T47D (cell line): ENCODE results near the gene IKZF1.

Experiments
- DNase-seq, 2 experiments: peaks; one replicate each; pipeline versions ENCODE4 v3.0.0 to v3.0.0-alpha.2; 2011 to 2012; ENCODE audit warnings: low read depth in 1 of 2, low spot score in 1 of 2
- JUND ChIP-seq: IDR thresholded peaks from 2 replicates; pipeline ENCODE4 v1.6.1; 2012; ENCODE audit warnings: low read depth
- in situ Hi-C: cut with HindIII; loops from 2 replicates; pipeline ENCODE4 v1.10.0; 2016; ENCODE audit warnings: low sequenced_read_pairs, low pct_unique_long_range_greater_than_20kb

The IKZF1 gene

GRCh38 chr7:50370884-50371283, 66.4 kb downstream of the IKZF1 start:
- no peak for TF ChIP-seq JUND
- no peak for DNase-seq
- in situ Hi-C loops, result no loop called here

DNA sequence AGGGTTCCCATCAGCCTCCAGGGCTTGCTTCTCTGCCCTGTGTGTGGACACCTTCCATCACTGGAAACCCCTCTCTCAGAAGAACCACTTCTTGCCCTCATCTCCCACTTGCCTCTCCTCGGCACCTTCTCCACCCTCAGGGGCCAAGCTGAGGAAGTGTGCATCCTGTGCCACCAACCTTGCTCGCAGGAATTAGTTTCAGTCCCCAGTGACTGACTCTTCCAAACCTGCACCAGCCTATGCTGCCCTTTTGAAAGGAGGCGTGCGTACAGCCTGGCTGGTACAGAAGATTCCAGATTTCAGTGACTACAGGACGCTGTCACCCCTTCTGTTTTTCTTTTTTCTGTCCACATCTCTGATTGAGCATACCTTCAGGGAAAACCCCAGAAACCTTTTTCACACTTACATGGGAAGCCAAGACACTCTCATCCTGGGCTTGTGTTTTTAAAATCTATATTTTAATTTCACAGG, 67.1 kb downstream of the IKZF1 start:
- TF ChIP-seq JUND, result no peak
- DNase-seq, result no peak
- in situ Hi-C loops, result no loop called here

DNA sequence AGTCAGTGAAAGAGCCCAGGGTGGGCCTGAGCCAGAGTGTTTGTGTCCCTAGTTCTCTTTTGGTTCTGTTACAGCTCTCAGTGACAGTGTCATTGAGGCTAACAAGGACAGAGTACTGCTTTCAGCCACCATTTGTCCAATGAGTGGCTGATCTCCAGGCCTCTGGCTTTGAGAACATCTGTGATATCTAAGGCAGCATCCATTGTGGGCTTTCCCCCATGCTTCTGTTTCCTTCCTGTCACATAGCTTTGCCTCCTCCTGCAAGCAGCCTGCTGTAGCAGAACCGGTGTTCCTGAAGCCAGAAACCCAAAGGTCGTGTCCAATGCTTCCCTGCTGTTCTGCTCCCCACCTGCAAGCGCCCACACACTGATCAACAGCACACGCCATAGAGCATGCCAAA, 68.4 kb downstream of the IKZF1 start:
- in situ Hi-C loops, result no loop called here
- no peak for DNase-seq
- no peak for TF ChIP-seq JUND

- no peak for TF ChIP-seq JUND
- in situ Hi-C loops, result no loop called here
These were observed 71.7 kb downstream of the IKZF1 start for GRCh38 chr7:50376056-50376820.

GRCh38 chr7:50377356-50377755, 72.8 kb downstream of the IKZF1 start:
- in situ Hi-C loops, result no loop called here
- no peak for DNase-seq
- TF ChIP-seq JUND, result no peak

More at GRCh38 chr7:50376056-50376820, 71.7 kb downstream of the IKZF1 start:
- no peak for DNase-seq

DNA sequence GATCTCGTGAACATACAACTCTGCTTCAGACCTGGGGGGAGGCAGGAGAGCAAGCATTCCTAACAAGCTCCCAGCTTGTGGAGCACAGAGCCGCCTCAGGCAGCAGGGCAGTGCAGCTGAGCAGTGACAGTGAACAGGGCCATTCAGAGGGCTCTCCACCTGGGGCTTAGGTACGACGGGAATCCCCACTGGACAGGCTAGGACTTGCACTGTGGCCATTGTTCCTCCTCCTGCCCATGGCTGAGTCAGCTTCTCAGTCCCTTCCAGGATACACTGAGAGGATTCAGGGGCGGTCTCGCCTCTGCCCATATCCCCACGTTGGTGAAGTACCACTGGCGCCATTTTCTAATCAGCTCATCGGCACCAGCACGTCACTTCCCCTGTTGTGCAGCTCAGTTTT, 74.6 kb downstream of the IKZF1 start:
- DNase-seq, result peak; percentile 39 to 67
- in situ Hi-C loops, result no loop called here
- no peak for TF ChIP-seq JUND

GRCh38 chr7:50379539-50379938, 75.0 kb downstream of the IKZF1 start:
- TF ChIP-seq JUND, result no peak
- no peak for DNase-seq
- in situ Hi-C loops, result no loop called here

DNA sequence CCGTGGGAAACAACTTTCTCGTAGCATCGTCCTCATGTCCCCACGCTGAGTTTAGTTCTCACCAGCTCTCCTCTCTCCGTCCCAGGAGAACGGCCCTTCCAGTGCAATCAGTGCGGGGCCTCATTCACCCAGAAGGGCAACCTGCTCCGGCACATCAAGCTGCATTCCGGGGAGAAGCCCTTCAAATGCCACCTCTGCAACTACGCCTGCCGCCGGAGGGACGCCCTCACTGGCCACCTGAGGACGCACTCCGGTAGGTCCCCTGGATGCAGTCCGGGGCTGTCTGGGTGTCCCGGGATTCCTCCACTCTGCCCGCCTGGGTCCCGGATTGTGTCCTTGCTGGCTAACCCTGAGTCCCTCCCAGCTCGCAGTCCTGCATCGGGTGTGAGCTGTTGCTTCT, 77.9 kb downstream of the IKZF1 start:
- no peak for DNase-seq
- in situ Hi-C loops, result no loop called here
- TF ChIP-seq JUND, result no peak

GRCh38 chr7:50387351-50387750, 82.8 kb downstream of the IKZF1 start:
- DNase-seq, result no peak
- TF ChIP-seq JUND, result no peak
- in situ Hi-C loops, result no loop called here

DNA sequence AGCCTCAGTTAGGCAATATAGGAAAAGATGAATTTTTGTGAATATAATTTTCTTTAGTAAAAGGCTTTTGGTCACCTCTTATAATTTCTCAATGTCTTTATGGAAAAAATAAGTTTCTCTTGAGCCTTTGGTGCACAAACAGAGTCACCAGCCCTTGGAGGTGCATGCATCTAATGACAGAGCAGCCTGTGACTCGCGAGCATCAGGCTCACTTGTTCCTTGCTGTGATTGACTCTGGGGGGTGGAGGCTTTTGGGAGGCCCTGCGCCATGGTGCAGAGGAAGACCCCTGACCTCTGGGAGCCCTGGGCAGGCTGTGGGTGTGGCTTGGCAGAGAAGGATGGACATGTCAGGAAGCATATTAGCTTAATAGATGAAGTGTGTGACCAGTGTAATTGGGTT, 85.4 kb downstream of the IKZF1 start:
- TF ChIP-seq JUND, result no peak
- in situ Hi-C loops, result no loop called here
- DNase-seq, result no peak

- no peak for DNase-seq
- in situ Hi-C loops, result no loop called here
- no peak for TF ChIP-seq JUND
These were observed 86.9 kb downstream of the IKZF1 start for GRCh38 chr7:50391386-50391785.

DNA sequence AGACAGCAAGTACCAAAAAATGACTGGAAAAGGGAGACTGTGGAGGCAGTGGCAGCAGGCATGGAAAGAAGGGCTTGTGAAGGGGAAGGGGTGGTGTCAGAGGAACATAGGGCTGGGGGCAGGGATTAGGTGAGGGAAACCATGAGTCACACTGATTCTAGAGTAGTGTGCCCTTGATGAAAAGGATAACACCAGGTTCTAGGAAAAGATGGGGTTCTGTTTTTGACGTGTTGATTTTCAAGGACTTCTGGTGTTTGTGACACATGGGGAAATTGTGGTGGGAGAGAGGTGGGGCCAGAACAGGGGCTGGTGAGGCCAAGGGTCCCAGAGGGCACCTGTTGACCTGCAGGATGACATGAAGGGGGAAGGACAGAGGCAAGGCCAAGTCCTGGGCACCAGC, 88.6 kb downstream of the IKZF1 start:
- TF ChIP-seq JUND, result no peak
- in situ Hi-C loops, result no loop called here
- no peak for DNase-seq

- no peak for TF ChIP-seq JUND
- in situ Hi-C loops, result no loop called here
- DNase-seq, result no peak
These were observed 89.2 kb downstream of the IKZF1 start for GRCh38 chr7:50393547-50394252.
